Fibroblast of lung (primary cell): ENCODE data around the gene SLIT1. TPM values are rescaled to one million over a fixed set of nuclear protein-coding genes. Genes with fewer than 3 reads are reported as not detected.

ENCODE experiments used
- DNase-seq, 2 donors: peaks; one replicate each; pipeline versions ENCODE4 v3.0.0 to v3.0.0-alpha.2; 2010; ENCODE audit warnings: low read depth in 2 of 2
- H2AFZ ChIP-seq: 2 replicates; pipeline ENCODE4 v1.5.1; 2012; ENCODE audit warnings: low read length, control low read depth, inconsistent platforms
- H3K27ac ChIP-seq: 2 replicates; pipeline ENCODE4 v1.5.1; 2011; ENCODE audit warnings: low read length, control low read depth; ENCODE audit not compliant: insufficient read depth
- H3K27me3 ChIP-seq: 2 replicates; pipeline ENCODE4 v1.5.1; 2011; ENCODE audit warnings: mild to moderate bottlenecking, low read length; ENCODE audit not compliant: control insufficient read depth, insufficient read depth
- H3K36me3 ChIP-seq: 2 replicates; pipeline ENCODE4 v1.5.1; 2011; ENCODE audit warnings: low read length; ENCODE audit not compliant: control insufficient read depth, insufficient read depth
- H3K4me1 ChIP-seq: 2 replicates; pipeline ENCODE4 v1.5.1; 2011; ENCODE audit warnings: low read length; ENCODE audit not compliant: control insufficient read depth, insufficient read depth; ENCODE audit errors: extremely low read depth
- H3K4me2 ChIP-seq: 2 replicates; pipeline ENCODE4 v1.5.1; 2011; ENCODE audit warnings: low read length, control low read depth; ENCODE audit not compliant: insufficient read depth; ENCODE audit errors: extremely low read depth
- H3K4me3 ChIP-seq, 4 experiments: fragments of 200-600 bp in 1 of 4; sonication (generic) in 1 of 4; replicated peaks in 1 of 4; 2 replicates each; pipeline ENCODE4 v1.5.1; 2011 to 2016; ENCODE audit warnings: low read length in 4 of 4, low read depth in 3 of 4, mild to moderate bottlenecking in 3 of 4, control low read depth in 2 of 4, inconsistent platforms in 1 of 4, mixed read lengths in 1 of 4; ENCODE audit not compliant: insufficient read depth in 1 of 4; ENCODE audit errors: control extremely low read depth in 1 of 4
- H3K79me2 ChIP-seq: 2 replicates; pipeline ENCODE4 v1.5.1; 2012; ENCODE audit warnings: mild to moderate bottlenecking, low read length, inconsistent platforms; ENCODE audit not compliant: control insufficient read depth, insufficient read depth
- H3K9ac ChIP-seq: 2 replicates; pipeline ENCODE4 v1.5.1; 2011; ENCODE audit warnings: mild to moderate bottlenecking, low read length, control low read depth; ENCODE audit not compliant: insufficient read depth
- H3K9me3 ChIP-seq: 2 replicates; pipeline ENCODE4 v1.5.1; 2012; ENCODE audit warnings: low read depth, low read length; ENCODE audit not compliant: control insufficient read depth, insufficient read depth
- H4K20me1 ChIP-seq: 2 replicates; pipeline ENCODE4 v1.5.1; 2011; ENCODE audit warnings: low read length; ENCODE audit not compliant: control insufficient read depth, insufficient read depth; ENCODE audit errors: extremely low read depth
- CTCF ChIP-seq, 2 donors: IDR thresholded peaks in 1 of 2; conservative IDR thresholded peaks in 1 of 2; 1 replicate in 1 of 2; 2 replicates in 1 of 2; pipeline ENCODE4 v1.5.1; 2011 to 2012; ENCODE audit warnings: low read length in 2 of 2, control low read depth in 1 of 2, inconsistent platforms in 1 of 2, low read depth in 1 of 2, mild to moderate bottlenecking in 1 of 2
- EZH2 ChIP-seq: IDR thresholded peaks from 2 replicates; pipeline ENCODE4 v1.5.1; 2012; ENCODE audit warnings: low read length, control low read depth, mild to moderate bottlenecking; ENCODE audit errors: missing control alignments
- polyA plus RNA-seq, 2 donors: library from polyadenylated mRNA; depleted of rRNA in 1 of 2; stranded (reverse) in 1 of 2; unstranded in 1 of 2; fragments of >200 nt; gene quantifications; 2 replicates each; pipeline ENCODE4 v1.2.1, GENCODE V29; 2011 to 2012; ENCODE audit warnings: missing spikeins in 1 of 2
- total RNA-seq: library from RNA; depleted of rRNA; stranded (reverse); fragments of >200 nt; gene quantifications from 2 replicates; pipeline ENCODE4 v1.2.1, GENCODE V29; 2014

Gene SLIT1
- total and polyA plus RNA-seq, 2 donors (not counting 1 experiment from before 2014, with no cell fraction given): 0.02 to 0.17 TPM

GRCh38 chr10:97102441-97102840 lies 83.3 kb downstream of the SLIT1 start:
- no peaks in the 10 kb centered on the region for H3K79me2 ChIP-seq
- no peak for DNase-seq
- H3K4me3 ChIP-seq: no peak overlapping the region
- no peak overlapping the region for H3K9ac ChIP-seq
- H3K27me3 ChIP-seq: no peaks in the 10 kb centered on the region
- H3K4me1 ChIP-seq: no peaks in the 10 kb centered on the region
- TF ChIP-seq EZH2 (no peak), CTCF (conservative IDR thresholded peaks at IDR 0.05 in 1 of 2, IDR thresholded peaks at IDR 0.05 in 1 of 2; ENCODE audit: low read depth in 1 of 2, low read length in 2 of 2) (no peak)
- no peaks in the 10 kb centered on the region for H3K36me3 ChIP-seq
- no peaks in the 10 kb centered on the region for H3K9me3 ChIP-seq
- H2AFZ ChIP-seq: no peak overlapping the region
- no peak overlapping the region for H3K27ac ChIP-seq
- no peaks in the 10 kb centered on the region for H4K20me1 ChIP-seq
- H3K4me2 ChIP-seq: no peak overlapping the region

DNA sequence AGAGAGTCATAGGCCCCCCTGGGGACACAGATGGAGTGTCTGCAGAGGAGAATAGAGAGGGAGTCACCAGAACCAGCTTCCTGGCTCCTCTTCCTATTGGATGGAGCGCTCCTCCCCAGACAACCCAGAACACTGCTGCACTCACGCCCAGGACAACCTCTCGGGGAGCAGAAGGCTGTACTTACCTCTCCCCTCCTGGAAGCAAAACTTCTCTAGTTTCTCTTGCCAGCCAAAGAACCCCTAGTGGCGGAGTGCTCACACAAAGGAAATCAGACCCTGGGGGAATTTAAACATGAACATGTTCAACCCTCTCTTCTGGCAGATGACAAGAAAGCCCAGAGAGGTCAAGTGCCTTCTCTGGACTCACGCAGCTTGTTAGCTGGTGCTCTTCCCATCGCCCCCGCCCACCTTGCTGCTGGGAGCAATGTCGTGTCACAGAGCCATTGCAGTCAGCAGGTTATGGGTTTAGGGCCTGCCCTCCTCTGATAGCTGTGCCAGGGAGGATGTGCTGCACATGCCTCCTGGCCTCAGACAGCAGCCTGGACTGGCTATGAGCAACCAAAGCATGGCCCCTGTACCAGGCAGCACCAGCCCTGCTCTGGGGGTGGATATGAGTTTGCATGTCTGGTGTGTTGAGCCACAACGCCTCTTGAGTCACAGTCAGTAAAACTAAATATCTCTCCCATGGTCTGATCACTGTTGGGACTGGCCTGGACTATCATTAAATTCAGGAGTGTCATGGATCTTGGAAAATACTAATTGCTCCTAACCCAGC lies 84.4 kb downstream of the SLIT1 start:
- DNase-seq: no peak
- Histone ChIP-seq H3K27me3 (peaks cover 4% of the 10 kb centered on the region), H3K27ac (no peak overlapping the region), H4K20me1 (no peaks in the 10 kb centered on the region), H3K9me3 (no peaks in the 10 kb centered on the region), H2AFZ (no peak overlapping the region), H3K4me2 (no peak overlapping the region), H3K4me1 (no peaks in the 10 kb centered on the region), H3K79me2 (no peaks in the 10 kb centered on the region), H3K36me3 (no peaks in the 10 kb centered on the region), H3K9ac (no peak overlapping the region), H3K4me3 (no peak overlapping the region)
- TF ChIP-seq CTCF (conservative IDR thresholded peaks at IDR 0.05 in 1 of 2, IDR thresholded peaks at IDR 0.05 in 1 of 2; ENCODE audit: low read depth in 1 of 2, low read length in 2 of 2) (no peak), EZH2 (no peak)

DNA sequence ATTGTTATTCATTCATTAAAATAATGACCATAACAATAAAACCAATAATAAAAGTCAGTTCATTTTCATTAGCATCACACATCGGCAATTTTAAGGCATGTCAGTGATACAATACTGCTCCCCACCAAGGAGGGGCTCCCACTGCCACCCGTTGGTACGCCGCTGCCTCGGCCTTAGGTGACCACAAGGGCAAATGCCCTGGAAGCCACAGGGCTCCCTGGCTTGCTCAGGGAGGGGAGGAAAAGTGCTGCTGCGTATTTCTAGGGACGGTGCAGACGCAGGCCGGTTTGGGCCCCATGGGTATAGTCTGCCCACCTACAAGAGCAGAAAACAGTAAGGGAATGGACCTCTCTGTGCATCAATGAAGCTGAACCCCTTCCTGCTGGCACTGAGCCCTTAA lies 85.1 kb downstream of the SLIT1 start:
- Histone ChIP-seq H3K4me3 (no peak overlapping the region), H3K27me3 (peaks cover 10% of the 10 kb centered on the region), H2AFZ (no peak overlapping the region), H3K27ac (no peak overlapping the region), H3K9ac (no peak overlapping the region), H3K79me2 (no peaks in the 10 kb centered on the region), H3K4me2 (no peak overlapping the region), H3K36me3 (no peaks in the 10 kb centered on the region), H3K4me1 (no peaks in the 10 kb centered on the region), H4K20me1 (no peaks in the 10 kb centered on the region), H3K9me3 (no peaks in the 10 kb centered on the region)
- DNase-seq: no peak
- TF ChIP-seq CTCF (conservative IDR thresholded peaks at IDR 0.05 in 1 of 2, IDR thresholded peaks at IDR 0.05 in 1 of 2; ENCODE audit: low read depth in 1 of 2, low read length in 2 of 2) (no peak), EZH2 (no peak)
